Parathyroid adenoma (tissue), 2 donors: ENCODE results near the gene LRIG1.

Experiments used
- H2AFZ ChIP-seq: fragments of 300-600 bp; sonication (generic); one replicate; pipeline ENCODE4 v1.7.0; 2017; ENCODE audit warnings: antibody characterized with exemption, mild to moderate bottlenecking
- H3K27ac ChIP-seq: fragments of 300-600 bp; sonication (generic); one replicate; pipeline ENCODE4 v1.7.0; 2017
- H3K27me3 ChIP-seq: fragments of 300-600 bp; sonication (generic); one replicate; pipeline ENCODE4 v1.7.0; 2017; ENCODE audit warnings: low read length; ENCODE audit not compliant: control insufficient read depth, insufficient read depth
- H3K36me3 ChIP-seq: fragments of 300-600 bp; sonication (generic); one replicate; pipeline ENCODE4 v1.7.0; 2017; ENCODE audit warnings: low read length; ENCODE audit not compliant: control insufficient read depth, insufficient read depth
- H3K4me1 ChIP-seq: fragments of 300-600 bp; sonication (generic); one replicate; pipeline ENCODE4 v1.7.0; 2017; ENCODE audit warnings: control low read depth
- H3K4me2 ChIP-seq: fragments of 300-600 bp; sonication (generic); one replicate; pipeline ENCODE4 v1.7.0; 2017; ENCODE audit warnings: low read length
- H3K4me3 ChIP-seq: fragments of 300-600 bp; sonication (generic); one replicate; pipeline ENCODE4 v1.7.0; 2017; ENCODE audit warnings: low read depth, low read length
- H3K79me2 ChIP-seq: fragments of 300-600 bp; sonication (generic); one replicate; pipeline ENCODE4 v1.7.0; 2017; ENCODE audit warnings: control low read depth
- H3K9ac ChIP-seq: fragments of 300-600 bp; sonication (generic); one replicate; pipeline ENCODE4 v1.7.0; 2017; ENCODE audit warnings: mild to moderate bottlenecking
- H3K9me3 ChIP-seq: fragments of 300-600 bp; sonication (generic); one replicate; pipeline ENCODE4 v1.7.0; 2017; ENCODE audit warnings: low read length; ENCODE audit not compliant: control insufficient read depth
- TF ChIP-seq, protein P1 (sequence below): fragments of 300-600 bp; sonication (generic); IDR thresholded peaks from one replicate; pipeline ENCODE4 v1.7.0; 2017; ENCODE audit warnings: antibody characterized with exemption, mild to moderate bottlenecking
- donor health status: primary hyperparathyroidism.

Gene LRIG1

DNA sequence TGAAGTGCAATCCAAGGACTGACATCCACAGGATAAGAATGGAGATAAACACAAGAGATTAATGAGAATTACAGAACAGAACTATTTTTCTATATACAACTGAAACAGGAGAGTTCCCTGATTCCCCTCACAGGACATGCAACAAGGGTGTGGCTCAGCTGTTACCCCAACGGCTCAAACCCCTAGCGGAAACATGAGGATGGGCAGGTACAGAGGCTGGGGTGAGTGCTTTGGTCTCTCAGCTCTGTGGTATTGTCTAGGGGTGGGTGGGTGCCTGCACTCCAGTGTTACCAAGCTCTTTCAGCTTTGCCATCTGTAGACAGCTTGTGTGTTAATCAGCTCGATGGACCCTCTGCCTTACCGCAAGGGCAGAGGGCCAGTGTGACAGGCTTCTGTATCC is 17.8 kb upstream of the LRIG1 start:
- H3K9ac ChIP-seq, result no peak overlapping the region
- no peak overlapping the region for H3K4me2 ChIP-seq
- no peak overlapping the region for H2AFZ ChIP-seq
- no peaks in the 10 kb centered on the region for H3K27me3 ChIP-seq
- TF ChIP-seq, protein P1, sequence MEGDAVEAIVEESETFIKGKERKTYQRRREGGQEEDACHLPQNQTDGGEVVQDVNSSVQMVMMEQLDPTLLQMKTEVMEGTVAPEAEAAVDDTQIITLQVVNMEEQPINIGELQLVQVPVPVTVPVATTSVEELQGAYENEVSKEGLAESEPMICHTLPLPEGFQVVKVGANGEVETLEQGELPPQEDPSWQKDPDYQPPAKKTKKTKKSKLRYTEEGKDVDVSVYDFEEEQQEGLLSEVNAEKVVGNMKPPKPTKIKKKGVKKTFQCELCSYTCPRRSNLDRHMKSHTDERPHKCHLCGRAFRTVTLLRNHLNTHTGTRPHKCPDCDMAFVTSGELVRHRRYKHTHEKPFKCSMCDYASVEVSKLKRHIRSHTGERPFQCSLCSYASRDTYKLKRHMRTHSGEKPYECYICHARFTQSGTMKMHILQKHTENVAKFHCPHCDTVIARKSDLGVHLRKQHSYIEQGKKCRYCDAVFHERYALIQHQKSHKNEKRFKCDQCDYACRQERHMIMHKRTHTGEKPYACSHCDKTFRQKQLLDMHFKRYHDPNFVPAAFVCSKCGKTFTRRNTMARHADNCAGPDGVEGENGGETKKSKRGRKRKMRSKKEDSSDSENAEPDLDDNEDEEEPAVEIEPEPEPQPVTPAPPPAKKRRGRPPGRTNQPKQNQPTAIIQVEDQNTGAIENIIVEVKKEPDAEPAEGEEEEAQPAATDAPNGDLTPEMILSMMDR, result no peak
- H3K4me1 ChIP-seq, result no peaks in the 10 kb centered on the region
- H3K79me2 ChIP-seq, result no peaks in the 10 kb centered on the region
- no peaks in the 10 kb centered on the region for H3K9me3 ChIP-seq
- H3K36me3 ChIP-seq, result no peaks in the 10 kb centered on the region
- H3K4me3 ChIP-seq, result no peak overlapping the region
- H3K27ac ChIP-seq, result no peak overlapping the region

DNA sequence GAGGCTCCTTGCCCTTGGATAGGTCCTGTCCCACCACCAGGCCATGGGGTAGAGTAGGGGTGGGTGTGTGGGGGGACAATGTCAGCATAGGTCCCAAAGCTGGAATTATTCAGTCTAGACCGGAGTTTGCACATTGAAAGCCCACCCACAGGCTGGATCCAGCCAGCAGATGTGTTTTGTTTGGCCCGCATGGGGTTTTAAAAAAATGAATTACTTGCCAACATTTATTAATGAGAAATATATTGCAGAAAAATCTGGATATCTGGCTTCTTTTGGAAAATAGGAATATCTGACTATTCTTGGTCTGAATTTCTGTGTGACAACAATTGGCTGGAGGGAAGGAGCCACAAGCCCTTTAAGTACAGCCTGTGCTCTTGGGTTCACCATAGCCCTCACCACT is 17.3 kb upstream of the LRIG1 start:
- Histone ChIP-seq H3K27me3 (no peaks in the 10 kb centered on the region), H3K9me3 (no peaks in the 10 kb centered on the region), H2AFZ (no peak overlapping the region), H3K4me3 (no peak overlapping the region), H3K36me3 (no peaks in the 10 kb centered on the region), H3K4me2 (no peak overlapping the region), H3K9ac (no peak overlapping the region), H3K79me2 (no peaks in the 10 kb centered on the region), H3K27ac (no peak overlapping the region), H3K4me1 (no peaks in the 10 kb centered on the region)
- TF ChIP-seq, protein P1, result no peak

DNA sequence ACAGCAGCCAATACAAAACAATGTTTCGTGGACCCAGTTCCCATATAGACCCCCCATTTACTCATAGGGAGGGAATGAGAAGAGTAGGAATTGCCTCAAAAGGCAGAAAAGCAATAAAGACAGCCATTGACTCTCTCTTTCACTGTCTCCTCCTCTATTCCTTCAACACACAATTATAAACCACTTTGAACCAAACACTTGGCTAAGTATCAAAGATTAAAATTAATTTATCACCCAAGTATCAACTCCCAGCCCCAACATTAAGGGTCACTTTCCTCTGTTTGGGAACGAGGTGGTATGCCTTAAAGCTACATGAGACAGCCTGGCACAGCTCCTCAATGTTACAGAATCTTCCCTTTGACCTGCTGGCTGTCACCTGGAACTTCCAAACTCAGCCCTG is 16.4 kb upstream of the LRIG1 start:
- Histone ChIP-seq H2AFZ (no peak overlapping the region), H3K9me3 (no peaks in the 10 kb centered on the region), H3K27ac (no peak overlapping the region), H3K4me1 (no peaks in the 10 kb centered on the region), H3K4me2 (no peak overlapping the region), H3K4me3 (no peak overlapping the region), H3K27me3 (no peaks in the 10 kb centered on the region), H3K9ac (no peak overlapping the region), H3K36me3 (no peaks in the 10 kb centered on the region), H3K79me2 (no peaks in the 10 kb centered on the region)
- TF ChIP-seq, protein P1, result no peak

DNA sequence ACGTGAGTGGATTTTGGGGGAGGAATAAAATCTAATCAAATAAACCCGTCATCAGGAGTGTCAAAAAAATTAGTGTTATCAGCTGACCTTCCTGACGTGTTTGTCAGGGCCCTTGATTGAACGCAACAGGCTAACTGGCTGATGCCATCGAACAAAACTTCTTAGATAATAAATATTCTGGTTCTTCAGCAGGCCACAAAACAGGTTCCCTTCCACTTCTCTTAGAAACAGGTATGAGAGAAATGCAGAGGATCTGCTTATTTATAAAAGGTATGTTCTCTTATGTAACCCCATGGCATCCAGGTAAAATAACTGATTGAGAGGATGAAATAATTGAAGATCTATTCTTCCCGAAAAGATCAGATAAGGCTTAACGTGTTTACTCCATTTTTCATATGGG is 7.6 kb upstream of the LRIG1 start:
- Histone ChIP-seq H3K27me3 (no peaks in the 10 kb centered on the region), H3K4me1 (no peaks in the 10 kb centered on the region), H3K9ac (no peak overlapping the region), H3K4me2 (no peak overlapping the region), H3K36me3 (no peaks in the 10 kb centered on the region), H2AFZ (no peak overlapping the region), H3K4me3 (no peak overlapping the region), H3K79me2 (no peaks in the 10 kb centered on the region), H3K27ac (no peak overlapping the region), H3K9me3 (no peaks in the 10 kb centered on the region)
- TF ChIP-seq, protein P1, result no peak

DNA sequence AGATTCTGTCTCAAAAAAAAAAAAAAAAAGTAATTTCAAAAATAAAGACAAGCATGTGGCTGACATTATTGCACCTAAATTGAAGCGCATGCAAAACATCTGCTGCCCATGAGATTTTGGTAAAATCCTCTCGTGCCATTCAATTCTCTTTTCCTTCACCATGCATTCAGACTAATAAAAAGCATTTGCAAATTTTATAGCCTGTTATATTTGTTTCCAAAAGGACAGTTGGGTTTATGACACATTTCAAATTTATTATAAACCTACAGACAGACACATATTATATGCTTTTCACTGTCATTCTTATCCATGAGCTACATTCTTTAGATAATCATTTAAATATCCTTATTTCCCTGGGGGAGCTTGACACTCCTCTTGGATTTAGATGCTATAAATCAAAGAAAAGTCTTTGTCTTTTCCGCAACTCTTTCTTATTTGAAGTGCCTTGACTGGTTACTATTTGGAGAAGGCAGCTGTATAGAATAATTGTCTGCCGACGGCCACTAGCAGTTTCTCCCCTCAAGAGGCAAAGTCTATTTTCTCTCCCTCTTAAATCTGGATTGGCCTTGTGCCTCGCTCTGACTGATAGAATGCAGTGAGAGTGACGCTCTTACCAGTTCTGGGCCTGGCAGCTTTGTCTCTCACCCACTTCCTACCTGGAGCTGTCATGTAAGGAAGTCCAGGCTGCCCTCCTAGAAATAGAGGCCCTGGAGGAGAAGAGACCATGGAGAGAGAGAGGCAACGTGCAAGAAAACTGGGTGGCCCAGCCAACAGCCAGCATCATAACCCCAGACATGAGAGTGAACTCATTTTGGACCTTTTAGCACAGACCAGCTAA is 6.8 kb upstream of the LRIG1 start:
- Histone ChIP-seq H3K79me2 (no peaks in the 10 kb centered on the region), H3K36me3 (no peaks in the 10 kb centered on the region), H3K27ac (no peak overlapping the region), H3K9me3 (no peaks in the 10 kb centered on the region), H3K4me2 (no peak overlapping the region), H3K27me3 (no peaks in the 10 kb centered on the region), H3K9ac (no peak overlapping the region), H3K4me1 (no peaks in the 10 kb centered on the region), H2AFZ (no peak overlapping the region), H3K4me3 (no peak overlapping the region)
- TF ChIP-seq, protein P1, result no peak
